ENCODE measurements around the gene ZNF587.
A peak's percentile ranks its signal among the peaks of the same experiment; 100 is the strongest.

GRCh38 chr19:57814505-57815246 lies 35.0 kb upstream of the ZNF587 start, which contains the start of gene ZNF552:
- TF ChIP-seq CTCF (IDR thresholded peaks at IDR 0.05; ENCODE audit: control extremely low read depth in 1 of 3, insufficient read depth in 1 of 3, low read depth in 1 of 3, low read length in 3 of 3) (peak in 1 of 3 experiments; percentile 2; a peak in 2 of 4 replicates), ATF2 (IDR thresholded peaks at IDR 0.05; ENCODE audit: low read length) (no peak), POLR2AphosphoS5 (IDR thresholded peaks at IDR 0.05; ENCODE audit: low read depth, low read length) (peak; percentile 93), EP300 (IDR thresholded peaks at IDR 0.05; ENCODE audit: borderline replicate concordance in 1 of 2, low read depth in 2 of 2, low read length in 2 of 2) (no peak), GABPA (IDR thresholded peaks at IDR 0.05; ENCODE audit: borderline replicate concordance, insufficient read depth, low read length) (peak; percentile 50; the same call in 1 of the 2 replicates), RAD21 (IDR thresholded peaks at IDR 0.05 in 1 of 2, conservative IDR thresholded peaks at IDR 0.05 in 1 of 2; ENCODE audit: low read depth in 2 of 2, low read length in 2 of 2) (peak in 1 of 2 experiments; percentile 27; a peak in 2 of 4 replicates), ASH2L (IDR thresholded peaks at IDR 0.05; ENCODE audit: low read length) (peak; percentile 68), ATF3 (IDR thresholded peaks at IDR 0.05; ENCODE audit: insufficient read depth, low read depth, low read length) (no peak), CEBPB (IDR thresholded peaks at IDR 0.05; ENCODE audit: low read depth, low read length) (no peak), SIN3A (conservative IDR thresholded peaks at IDR 0.05 in 1 of 2, IDR thresholded peaks at IDR 0.05 in 1 of 2; ENCODE audit: low read depth in 1 of 2, low read length in 2 of 2) (peak in 1 of 2 experiments; percentile 84; a peak in 3 of 4 replicates), CHD1 (IDR thresholded peaks at IDR 0.05; ENCODE audit: low read depth, low read length) (no peak), EZH2 (IDR thresholded peaks at IDR 0.05; ENCODE audit: low read depth, low read length, severe bottlenecking) (no peak), POLR2A (IDR thresholded peaks at IDR 0.05; ENCODE audit: control extremely low read depth in 1 of 2, low read depth in 2 of 2, low read length in 2 of 2) (peak; percentile 89 to 97)

Data from H1 (cell line).